T47D (cell line): ENCODE results near the gene GATB.
A peak's percentile ranks its signal among the peaks of the same experiment; 100 is the strongest.

Experiments used
- DNase-seq, 2 experiments: peaks; one replicate each; pipeline versions ENCODE4 v3.0.0 to v3.0.0-alpha.2; 2011 to 2012; ENCODE audit warnings: low read depth in 1 of 2, low spot score in 1 of 2
- JUND ChIP-seq: IDR thresholded peaks from 2 replicates; pipeline ENCODE4 v1.6.1; 2012; ENCODE audit warnings: low read depth
- in situ Hi-C: cut with HindIII; loops from 2 replicates; pipeline ENCODE4 v1.10.0; 2016; ENCODE audit warnings: low sequenced_read_pairs, low pct_unique_long_range_greater_than_20kb

GATB gene

DNA sequence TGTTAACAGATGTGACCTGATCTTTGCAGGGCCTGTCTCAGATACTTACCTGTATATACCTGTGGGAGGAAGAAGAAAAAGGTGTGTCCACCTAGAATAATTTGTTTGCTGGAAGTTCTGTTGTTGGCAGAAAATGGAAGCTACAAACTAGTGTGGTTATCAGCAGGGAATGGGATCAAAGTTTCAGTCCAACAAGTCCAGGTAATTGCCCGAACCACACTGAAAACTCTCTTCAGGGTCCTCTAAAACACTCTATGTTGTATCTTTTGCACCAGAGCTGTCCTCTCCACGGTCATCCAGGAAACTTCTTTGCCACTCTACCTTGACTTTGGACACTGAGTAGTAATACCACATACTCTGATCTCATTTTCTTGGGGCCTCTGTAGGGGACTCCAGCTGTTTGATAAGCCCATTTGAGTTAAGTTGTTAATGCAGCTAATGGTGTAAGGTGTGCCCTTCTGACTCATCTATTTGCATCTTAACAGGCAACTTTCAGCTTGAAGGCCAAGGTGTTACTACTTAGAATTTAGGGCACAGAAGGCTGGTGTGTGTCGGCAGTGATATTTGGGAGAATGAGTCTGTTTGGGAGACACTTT is 38.7 kb upstream of the GATB start:
- TF ChIP-seq JUND, result no peak
- no peak for DNase-seq
- in situ Hi-C loops, result no loop called here

DNA sequence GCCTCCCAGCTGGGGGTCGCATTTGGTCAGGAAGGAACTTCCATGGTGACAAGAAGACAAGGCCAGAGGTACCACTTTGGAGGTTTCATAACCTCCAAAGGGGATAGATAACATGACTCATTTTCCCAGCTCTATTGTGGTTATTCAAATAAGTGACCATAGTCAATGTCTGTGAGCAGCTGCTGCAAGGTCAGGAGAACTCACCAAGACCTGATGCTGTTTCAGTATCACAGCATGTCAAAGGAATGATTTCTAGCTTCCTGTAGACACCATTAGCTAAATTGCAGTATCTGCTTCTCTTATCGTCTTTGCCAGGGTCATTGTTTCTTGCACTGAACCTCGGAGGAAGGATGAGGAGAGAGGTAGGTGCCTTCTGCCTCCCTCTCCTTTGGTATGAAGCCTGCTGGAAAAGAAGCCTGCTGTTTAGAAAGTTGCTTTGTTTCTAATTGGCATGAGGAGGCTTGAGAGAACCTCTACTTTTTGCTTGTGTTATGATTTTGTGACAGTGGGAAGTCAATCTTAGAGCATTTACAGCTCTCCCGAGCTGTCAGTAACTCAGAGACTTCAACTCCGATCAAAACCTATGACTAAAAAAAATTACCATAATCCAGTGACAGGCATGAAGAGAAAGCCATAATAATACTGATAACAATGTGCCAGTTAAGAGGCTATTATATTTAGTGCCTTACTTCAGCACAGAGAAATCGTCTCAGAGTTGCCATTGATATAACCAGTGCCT is 38.0 kb upstream of the GATB start:
- no peak for TF ChIP-seq JUND
- no peak for DNase-seq
- in situ Hi-C loops, result no loop called here

DNA sequence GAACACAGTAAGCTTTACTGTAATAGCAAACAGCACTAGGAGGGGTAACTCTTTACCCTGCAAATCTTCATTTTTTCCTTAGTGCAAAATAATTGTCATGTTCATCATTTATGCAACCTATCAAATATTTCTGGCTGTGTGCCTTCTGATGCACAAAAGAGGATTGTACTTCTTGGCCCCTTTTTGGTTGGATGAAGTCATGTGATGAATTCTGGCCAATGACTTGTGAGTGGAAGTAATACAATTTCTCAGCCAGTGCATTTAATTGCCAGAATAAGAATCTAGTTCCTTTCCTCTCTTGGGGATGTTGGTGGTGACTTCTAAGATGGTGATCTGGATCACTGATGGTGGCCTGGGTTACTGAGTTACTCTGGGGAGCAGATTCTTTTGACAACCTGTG is 37.0 kb upstream of the GATB start:
- no peak for TF ChIP-seq JUND
- no peak for DNase-seq
- in situ Hi-C loops, result no loop called here

DNA sequence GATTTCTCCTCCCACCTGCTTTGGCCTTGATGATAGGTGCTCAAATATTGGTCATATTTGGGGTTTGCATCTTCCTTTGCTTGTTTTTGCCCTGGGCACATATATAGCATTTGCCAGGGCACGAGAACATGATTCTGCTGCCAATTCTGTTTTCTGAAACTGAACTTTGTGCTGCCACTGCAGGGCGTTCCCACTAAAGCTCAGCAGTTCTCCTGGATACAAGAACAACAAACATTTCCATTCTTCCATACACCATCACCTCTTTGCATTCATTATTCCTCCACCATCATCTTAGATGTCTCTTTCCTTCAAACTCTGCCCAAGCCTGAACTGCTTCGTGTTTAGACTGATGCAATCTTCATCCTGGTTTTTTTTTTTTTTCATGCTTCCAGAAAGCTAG is 36.3 kb upstream of the GATB start:
- peak in 1 of 2 experiments; percentile 51 for DNase-seq
- TF ChIP-seq JUND, result no peak
- in situ Hi-C loops, result no loop called here

DNA sequence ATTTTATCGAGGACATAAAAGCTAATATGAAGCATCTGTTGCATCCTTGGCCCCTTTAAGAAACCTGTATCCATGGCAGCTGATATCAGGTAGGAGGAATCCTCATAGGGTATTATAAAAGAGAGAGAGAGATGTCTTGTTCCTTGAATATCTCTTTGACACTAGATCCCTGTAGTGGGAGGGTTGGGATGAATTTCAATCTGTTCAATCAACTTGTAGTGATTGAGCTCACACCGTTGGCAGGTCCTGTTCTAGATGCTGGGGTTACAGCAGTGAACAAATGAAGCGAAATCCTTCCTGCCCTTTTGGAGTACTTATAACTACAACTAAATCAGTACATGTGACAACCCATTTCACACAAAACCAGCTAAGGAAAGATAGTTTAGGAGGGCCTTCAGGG is 35.3 kb upstream of the GATB start:
- TF ChIP-seq JUND, result no peak
- DNase-seq, result no peak

DNA sequence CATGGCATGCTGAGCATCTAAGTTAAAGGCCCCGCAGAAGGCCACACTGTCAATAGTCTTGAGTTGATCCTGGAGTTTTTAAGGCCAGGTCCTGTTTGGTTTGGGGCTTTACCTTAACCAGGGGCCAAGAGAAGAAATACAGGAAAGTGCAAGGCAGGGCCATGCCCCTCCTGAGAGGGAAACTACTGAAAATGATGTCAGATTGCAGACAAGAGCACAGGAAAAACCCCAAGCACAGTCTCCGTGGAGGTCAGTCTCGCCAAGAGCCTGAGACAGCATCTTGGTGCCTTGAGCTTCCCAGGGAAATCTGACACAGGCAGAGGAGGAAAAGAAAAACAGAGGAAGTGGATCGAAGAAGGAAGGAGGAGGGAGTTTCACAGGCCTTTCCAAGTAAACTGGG is 32.2 kb upstream of the GATB start:
- no peak for DNase-seq
- in situ Hi-C loops, result no loop called here
- TF ChIP-seq JUND, result no peak

More for the DNA sequence above, 35.3 kb upstream of the GATB start:
- in situ Hi-C loops, result no loop called here

DNA sequence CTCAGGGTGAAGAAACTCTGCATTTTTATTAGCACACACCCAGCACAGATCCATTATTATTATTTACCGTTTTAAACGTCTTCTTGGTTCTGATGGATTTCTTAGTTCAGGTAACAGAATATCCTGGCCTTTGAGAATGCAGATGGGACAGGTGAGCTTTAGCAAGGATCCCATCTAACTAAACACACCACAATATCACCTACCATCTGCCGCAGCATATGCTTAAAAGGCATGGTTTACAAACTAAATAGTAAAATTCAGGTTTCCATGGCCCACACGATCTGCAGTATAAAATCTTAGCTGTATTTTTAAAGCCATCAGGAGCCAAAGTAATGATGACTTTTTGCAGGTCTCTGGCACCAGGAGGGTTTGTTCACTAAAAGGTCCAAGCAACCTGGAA is 31.7 kb upstream of the GATB start:
- in situ Hi-C loops, result no loop called here
- no peak for TF ChIP-seq JUND
- DNase-seq, result no peak

DNA sequence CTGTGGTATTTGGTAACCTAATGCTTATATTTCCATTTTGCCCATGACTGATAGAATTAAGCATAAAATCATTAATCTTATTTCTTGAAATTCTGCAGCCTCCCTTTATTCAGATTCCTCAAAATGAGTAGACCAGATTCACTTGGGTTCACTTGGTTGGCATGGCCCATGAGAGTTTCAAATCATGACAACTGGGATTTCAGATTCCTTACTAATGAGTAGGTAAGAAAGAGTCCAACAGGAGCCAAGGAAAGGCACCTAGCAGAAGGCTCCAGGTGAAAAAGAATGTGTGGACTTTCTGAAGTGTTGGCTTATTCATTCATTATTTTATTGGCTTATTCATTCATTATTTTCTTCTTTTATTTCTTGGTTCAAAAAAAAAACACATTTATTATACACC is 27.2 kb upstream of the GATB start:
- in situ Hi-C loops, result no loop called here
- TF ChIP-seq JUND, result no peak
- DNase-seq, result no peak

DNA sequence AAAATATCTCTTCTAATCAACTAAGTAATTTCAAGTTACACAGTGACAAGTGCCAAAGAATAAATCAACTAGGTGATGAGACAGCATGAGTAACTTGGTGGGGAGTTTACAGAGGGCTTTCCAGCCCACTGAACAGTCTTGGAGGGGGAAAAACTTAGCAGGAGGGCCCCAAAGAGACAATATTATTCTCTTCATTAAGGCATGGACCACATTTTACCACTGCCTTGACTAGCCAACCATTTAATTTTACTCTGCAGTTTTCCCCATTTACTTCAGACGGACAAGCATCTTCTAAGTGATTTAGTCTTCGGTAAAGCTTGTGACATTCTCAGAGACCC is 25.3 kb upstream of the GATB start:
- TF ChIP-seq JUND, result no peak
- no peak for DNase-seq
- in situ Hi-C loops, result no loop called here

DNA sequence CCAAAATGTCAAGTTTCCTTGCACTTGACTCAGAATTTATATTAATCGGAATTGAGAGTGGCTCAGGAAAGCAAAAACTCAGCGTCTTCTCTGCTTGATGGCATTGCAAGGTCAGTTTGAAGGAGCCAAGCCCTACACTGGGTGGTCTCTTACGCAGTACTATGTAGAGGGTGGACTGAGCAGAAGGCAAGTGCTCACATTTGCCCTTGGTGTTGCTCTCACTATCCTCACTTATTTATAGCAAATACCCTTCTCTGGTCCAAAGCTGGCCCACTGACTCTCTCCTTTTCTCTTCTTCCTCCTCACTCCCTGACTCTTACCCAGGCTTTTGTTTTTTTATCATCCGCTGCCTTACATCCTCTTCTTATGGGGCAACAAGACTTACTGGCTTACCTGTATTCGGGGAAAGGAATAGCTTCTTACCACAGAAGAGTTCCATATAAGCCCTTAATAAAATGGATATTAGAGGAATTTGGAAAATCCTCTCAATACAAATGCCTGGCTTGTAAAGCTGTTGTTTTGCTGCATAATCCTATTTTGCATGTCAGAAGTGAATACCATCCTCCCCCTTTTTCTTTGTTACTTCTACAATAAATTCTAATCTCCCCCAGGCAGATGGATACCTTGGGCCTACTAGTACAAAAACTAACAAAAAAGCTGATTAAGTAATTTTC is 24.8 kb upstream of the GATB start:
- DNase-seq, result no peak
- TF ChIP-seq JUND, result no peak
- in situ Hi-C loops, result no loop called here

DNA sequence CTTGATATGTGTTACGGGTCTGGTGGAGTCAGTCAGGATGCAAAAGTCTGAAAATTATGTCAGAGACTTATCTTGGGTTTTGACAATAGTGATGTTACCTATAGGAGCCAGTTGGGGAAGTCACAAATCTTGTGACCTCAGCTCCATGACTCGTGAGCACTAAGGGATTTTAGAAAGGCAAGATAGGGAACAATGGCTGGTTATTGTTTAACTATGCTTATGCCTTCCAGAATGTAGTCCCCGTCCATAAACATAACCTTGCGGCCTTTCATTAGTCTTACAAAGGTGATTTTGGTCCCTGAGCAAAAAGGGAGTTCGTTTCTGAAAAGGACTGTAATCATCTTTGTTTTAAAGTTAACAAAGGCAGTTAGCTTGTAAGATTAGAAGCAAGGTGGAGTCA is 23.9 kb upstream of the GATB start:
- DNase-seq, result no peak
- in situ Hi-C loops, result no loop called here
- TF ChIP-seq JUND, result no peak

DNA sequence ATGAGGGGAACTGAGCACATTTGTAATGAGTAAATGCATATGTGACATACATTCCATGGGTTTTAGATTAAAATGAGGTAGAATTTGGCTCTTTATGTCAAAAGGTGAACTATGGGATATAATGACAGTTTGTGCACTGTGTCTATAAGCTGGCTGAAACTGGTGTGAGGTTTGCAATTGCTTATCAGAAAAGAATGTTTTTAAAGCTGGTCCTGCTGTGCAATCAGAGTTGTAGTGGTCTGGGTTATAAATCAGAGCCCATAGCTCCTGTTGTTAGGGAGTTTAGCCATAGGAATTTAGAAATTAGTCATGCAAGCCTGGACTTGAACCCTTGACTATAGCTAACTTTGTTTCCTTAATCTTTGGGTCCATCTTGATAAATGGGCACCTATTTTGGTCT is 23.1 kb upstream of the GATB start:
- no peak for TF ChIP-seq JUND
- DNase-seq, result no peak
- in situ Hi-C loops, result no loop called here

DNA sequence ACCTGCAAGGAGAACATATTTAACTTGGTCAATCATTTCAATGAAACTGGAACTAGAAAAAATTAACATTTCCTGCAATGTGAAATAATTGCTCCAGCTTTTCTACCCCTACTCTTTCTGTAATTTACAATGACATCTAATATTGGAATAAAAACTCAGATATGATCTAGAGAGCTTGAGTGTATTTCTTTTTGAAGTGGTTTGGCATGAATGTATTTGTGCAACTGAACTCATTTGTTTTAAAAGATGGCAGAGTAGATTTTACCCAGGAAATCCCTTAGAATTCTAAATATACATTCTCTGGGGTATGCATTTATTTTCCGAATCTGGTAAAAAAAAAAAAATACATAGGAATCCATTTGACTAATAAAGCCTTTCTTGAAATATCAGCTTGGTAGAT is 21.5 kb upstream of the GATB start:
- in situ Hi-C loops, result no loop called here
- DNase-seq, result no peak
- TF ChIP-seq JUND, result no peak
